Smooth muscle cell of the brain vasculature (primary cell): ENCODE results near the gene MTHFD1L.
"Not testable (repeated sequence)": the region's sequence is repeated elsewhere in the genome, so short reads cannot be mapped to it uniquely, and the experiment has no call there.

Experiments
- DNase-seq: peaks from one replicate; pipeline ENCODE4 v3.0.0-alpha.2; 2012; ENCODE audit warnings: low read depth, low spot score

MTHFD1L gene

GRCh38 chr6:151095538-151096254 lies 230.2 kb downstream of the MTHFD1L start:
- no peak for DNase-seq

GRCh38 chr6:151096255-151096612 lies 230.7 kb downstream of the MTHFD1L start:
- DNase-seq: no peak

GRCh38 chr6:151096691-151097606 lies 231.4 kb downstream of the MTHFD1L start:
- DNase-seq: no peak

GRCh38 chr6:151098166-151098565 lies 232.7 kb downstream of the MTHFD1L start:
- DNase-seq: no peak

- no peak for DNase-seq
Observed at GRCh38 chr6:151100326-151100725, 234.8 kb downstream of the MTHFD1L start.

GRCh38 chr6:151101161-151101815 lies 235.8 kb downstream of the MTHFD1L start:
- no peak for DNase-seq

- DNase-seq: no peak
Observed at GRCh38 chr6:151101816-151102694, 236.6 kb downstream of the MTHFD1L start.

GRCh38 chr6:151103266-151103665 lies 237.8 kb downstream of the MTHFD1L start:
- no peak for DNase-seq

GRCh38 chr6:151107897-151108427 lies 242.5 kb downstream of the MTHFD1L start:
- DNase-seq: no peak

- DNase-seq: no peak
Observed at GRCh38 chr6:151108548-151108947, 243.0 kb downstream of the MTHFD1L start.

- DNase-seq: no peak
Observed at GRCh38 chr6:151109361-151109760, 243.9 kb downstream of the MTHFD1L start.

GRCh38 chr6:151109869-151110575 lies 244.5 kb downstream of the MTHFD1L start:
- no peak for DNase-seq

GRCh38 chr6:151110576-151110905 lies 245.0 kb downstream of the MTHFD1L start:
- DNase-seq: no peak

GRCh38 chr6:151111670-151112069 lies 246.2 kb downstream of the MTHFD1L start:
- no peak for DNase-seq

- no peak for DNase-seq
Observed at GRCh38 chr6:151112130-151112529, 246.6 kb downstream of the MTHFD1L start.

- DNase-seq: not testable (repeated sequence)
Observed at GRCh38 chr6:151112884-151113283, 247.4 kb downstream of the MTHFD1L start.

GRCh38 chr6:151113641-151114040 lies 248.1 kb downstream of the MTHFD1L start:
- DNase-seq: no peak

- DNase-seq: no peak
Observed at GRCh38 chr6:151118461-151119123, 253.1 kb downstream of the MTHFD1L start.

GRCh38 chr6:151119823-151120524 lies 254.5 kb downstream of the MTHFD1L start:
- DNase-seq: no peak
